Stomach (tissue), 4 donors: Measurements from ENCODE around the gene PCLO.

Source experiments
- CTCF ChIP-seq, 7 experiments: fragments of 450-650 bp in 4 of 7; fragments of 200-600 bp in 3 of 7; sonication (generic) in 3 of 7; IDR thresholded peaks; one replicate each; pipeline ENCODE4 v1.5.1; 2016 to 2019; ENCODE audit warnings: antibody characterized with exemption in 7 of 7, control low read depth in 2 of 7, mild to moderate bottlenecking in 1 of 7
- POLR2A ChIP-seq, 4 donors: fragments of 450-650 bp; IDR thresholded peaks; one replicate each; pipeline ENCODE4 v1.6.1; 2016; ENCODE audit warnings: antibody characterized with exemption in 4 of 4, control low read depth in 2 of 4, mild to moderate bottlenecking in 1 of 4, moderate library complexity in 1 of 4

- TF ChIP-seq CTCF (IDR thresholded peaks at IDR 0.05) (no peak), POLR2A (IDR thresholded peaks at IDR 0.05) (no peak)
Measured at GRCh38 chr7:83148776-83149175, 13.9 kb downstream of the PCLO start.
